Measurements from ENCODE around the gene CRABP1.

Gene CRABP1

GRCh38 chr15:78340231-78341056, at the start of gene CRABP1:
Gene CRABP1, plus strand, starts transcription at chr15:78340353. Its CDS starts 76 bp downstream, at chr15:78340429.
- DNase-seq, result no peak

GRCh38 chr15:78291052-78291451, 49.1 kb upstream of the CRABP1 start:
- no peak for DNase-seq

- no peak for DNase-seq
Measured at GRCh38 chr15:78291698-78292097, 48.5 kb upstream of the CRABP1 start.

GRCh38 chr15:78292219-78292618, 47.9 kb upstream of the CRABP1 start:
- DNase-seq, result no peak

GRCh38 chr15:78299101-78299930, 40.8 kb upstream of the CRABP1 start, which contains the start of gene SKIC8:
Gene SKIC8, minus strand, starts transcription at chr15:78299609. Its CDS starts 3,923 bp downstream, at chr15:78295686.
- peak; percentile 94 for DNase-seq

GRCh38 chr15:78301326-78301725, 38.8 kb upstream of the CRABP1 start:
- DNase-seq, result no peak

GRCh38 chr15:78301828-78302227, 38.3 kb upstream of the CRABP1 start:
- no peak for DNase-seq

GRCh38 chr15:78302579-78303312, 37.4 kb upstream of the CRABP1 start:
- no peak for DNase-seq

- DNase-seq, result no peak
Measured at GRCh38 chr15:78304216-78305066, 35.7 kb upstream of the CRABP1 start.

- DNase-seq, result no peak
Measured at GRCh38 chr15:78306176-78306774, 33.9 kb upstream of the CRABP1 start.

GRCh38 chr15:78307976-78308375, 32.2 kb upstream of the CRABP1 start:
- peak; percentile 35 for DNase-seq

- peak; percentile 68 for DNase-seq
Measured at GRCh38 chr15:78308422-78309032, 31.6 kb upstream of the CRABP1 start.

- DNase-seq, result no peak
Measured at GRCh38 chr15:78311292-78311691, 28.9 kb upstream of the CRABP1 start.

- DNase-seq, result no peak
Measured at GRCh38 chr15:78312536-78312935, 27.6 kb upstream of the CRABP1 start.

- no peak for DNase-seq
Measured at GRCh38 chr15:78312957-78313356, 27.2 kb upstream of the CRABP1 start.

- DNase-seq, result no peak
Measured at GRCh38 chr15:78313383-78313782, 26.8 kb upstream of the CRABP1 start.

GRCh38 chr15:78314181-78314581, 26.0 kb upstream of the CRABP1 start:
- DNase-seq, result no peak

GRCh38 chr15:78315686-78316282, 24.4 kb upstream of the CRABP1 start:
- peak; percentile 49 for DNase-seq

- DNase-seq, result no peak
Measured at GRCh38 chr15:78316283-78317083, 23.7 kb upstream of the CRABP1 start.
